Thymus (tissue), 11 donors: ENCODE data around the gene PTPN20. TPM values are rescaled to one million over a fixed set of nuclear protein-coding genes. Genes with fewer than 3 reads are reported as not detected.

Experiments used
- DNase-seq, 9 donors: peaks; one replicate each; pipeline ENCODE4 v3.0.0-alpha.2; 2013; ENCODE audit warnings: low spot score in 9 of 9, low read depth in 6 of 9, missing footprints in 1 of 9
- H3K27ac ChIP-seq, 2 donors: one replicate each; pipeline ENCODE4 v1.5.1; 2013; ENCODE audit warnings: control low read depth in 1 of 2, low read depth in 1 of 2, low read length in 1 of 2, mild to moderate bottlenecking in 1 of 2, moderate library complexity in 1 of 2
- H3K27me3 ChIP-seq, 2 donors: one replicate each; pipeline ENCODE4 v1.5.1; 2013; ENCODE audit warnings: low read length in 1 of 2; ENCODE audit not compliant: control insufficient read depth in 2 of 2, insufficient read depth in 1 of 2
- H3K36me3 ChIP-seq, 2 donors: one replicate each; pipeline ENCODE4 v1.5.1; 2013; ENCODE audit warnings: low read length in 1 of 2, mild to moderate bottlenecking in 1 of 2, moderate library complexity in 1 of 2; ENCODE audit not compliant: control insufficient read depth in 2 of 2, insufficient read depth in 2 of 2
- H3K4me1 ChIP-seq, 2 donors: one replicate each; pipeline ENCODE4 v1.5.1; 2013; ENCODE audit warnings: low read length in 2 of 2; ENCODE audit not compliant: control insufficient read depth in 2 of 2, insufficient read depth in 2 of 2
- H3K4me3 ChIP-seq, 2 donors: one replicate each; pipeline ENCODE4 v1.5.1; 2013; ENCODE audit warnings: low read length in 2 of 2, control low read depth in 1 of 2, mild to moderate bottlenecking in 1 of 2
- H3K9me3 ChIP-seq, 2 donors: one replicate each; pipeline ENCODE4 v1.5.1; 2013; ENCODE audit warnings: low read length in 1 of 2, mild to moderate bottlenecking in 1 of 2; ENCODE audit not compliant: control insufficient read depth in 2 of 2, insufficient read depth in 1 of 2
- WGBS: extraction: QIAGEN DNeasy Blood & Tissue Kit; methylation state at CpG from one replicate; pipeline ENCODE4 v1.1.7; 2013; 5-methylcytosine and 5-hydroxymethylcytosine counted together
- polyA plus RNA-seq: library from polyadenylated mRNA; stranded (reverse); fragments of 200-250 nt; gene quantifications from one replicate; pipeline ENCODE4 v1.2.3, GENCODE V29; 2013
- total RNA-seq: library from RNA; stranded (reverse); fragments of 120-200 nt; gene quantifications from one replicate; pipeline ENCODE4 v1.2.4, GENCODE V29; 2013
- donor health status: healthy.

The PTPN20 gene
- total and polyA plus RNA-seq, 2 donors: 0.78 to 1.2 TPM

- H3K4me1 ChIP-seq: no peaks in the 10 kb centered on the region
- no peak overlapping the region for H3K27ac ChIP-seq
- no peak overlapping the region for H3K4me3 ChIP-seq
- over 99% methylated on average over 4 of the region's 4 CpGs for WGBS
- no peaks in the 10 kb centered on the region for H3K36me3 ChIP-seq
- peaks cover 0 to 9% of the 10 kb centered on the region in 2 donors for H3K27me3 ChIP-seq
- no peak for DNase-seq
- no peaks in the 10 kb centered on the region for H3K9me3 ChIP-seq
Measured at GRCh38 chr10:47035819-47036337, 124.7 kb downstream of the PTPN20 start.

GRCh38 chr10:47036771-47037170 is 125.5 kb downstream of the PTPN20 start:
- Histone ChIP-seq H3K27ac (no peak overlapping the region), H3K4me1 (no peaks in the 10 kb centered on the region), H3K36me3 (no peaks in the 10 kb centered on the region), H3K27me3 (peaks cover 0 to 9% of the 10 kb centered on the region in 2 donors), H3K4me3 (no peak overlapping the region), H3K9me3 (no peaks in the 10 kb centered on the region)
- no peak for DNase-seq
- 95% methylated on average over 7 of the region's 7 CpGs for WGBS

GRCh38 chr10:47037654-47038425 is 126.6 kb downstream of the PTPN20 start:
- no peak overlapping the region for H3K4me3 ChIP-seq
- peaks cover 0 to 9% of the 10 kb centered on the region in 2 donors for H3K27me3 ChIP-seq
- no peaks in the 10 kb centered on the region for H3K4me1 ChIP-seq
- DNase-seq: no peak
- no peak overlapping the region for H3K27ac ChIP-seq
- H3K9me3 ChIP-seq: no peaks in the 10 kb centered on the region
- H3K36me3 ChIP-seq: no peaks in the 10 kb centered on the region
- WGBS: 93% methylated on average over 10 of the region's 10 CpGs

- WGBS: 92% methylated on average over 12 of the region's 12 CpGs
Measured at GRCh38 chr10:47038881-47039561, 127.8 kb downstream of the PTPN20 start.

GRCh38 chr10:47039562-47039913 is 128.3 kb downstream of the PTPN20 start:
- H3K27ac ChIP-seq: no peak overlapping the region
- no peaks in the 10 kb centered on the region for H3K9me3 ChIP-seq
- WGBS: 85% methylated on average over 4 of the region's 4 CpGs
- H3K4me3 ChIP-seq: no peak overlapping the region
- no peaks in the 10 kb centered on the region for H3K36me3 ChIP-seq
- H3K27me3 ChIP-seq: peaks cover 0 to 7% of the 10 kb centered on the region in 2 donors
- DNase-seq: no peak
- no peaks in the 10 kb centered on the region for H3K4me1 ChIP-seq

More at GRCh38 chr10:47038881-47039561, 127.8 kb downstream of the PTPN20 start:
- H3K36me3 ChIP-seq: no peaks in the 10 kb centered on the region
- no peaks in the 10 kb centered on the region for H3K9me3 ChIP-seq
- no peak for DNase-seq
- no peak overlapping the region for H3K4me3 ChIP-seq
- no peaks in the 10 kb centered on the region for H3K4me1 ChIP-seq
- no peak overlapping the region for H3K27ac ChIP-seq
- H3K27me3 ChIP-seq: peaks cover 0 to 9% of the 10 kb centered on the region in 2 donors

- no peaks in the 10 kb centered on the region for H3K4me1 ChIP-seq
- H3K4me3 ChIP-seq: no peak overlapping the region
- DNase-seq: no peak
- WGBS: 96% methylated on average over 9 of the region's 9 CpGs
- H3K27ac ChIP-seq: no peak overlapping the region
- no peaks in the 10 kb centered on the region for H3K36me3 ChIP-seq
- H3K9me3 ChIP-seq: no peaks in the 10 kb centered on the region
- H3K27me3 ChIP-seq: peaks cover 0 to 4% of the 10 kb centered on the region in 2 donors
Measured at GRCh38 chr10:47040041-47040491, 128.8 kb downstream of the PTPN20 start.

GRCh38 chr10:47040681-47041080 is 129.5 kb downstream of the PTPN20 start:
- no peak overlapping the region for H3K27ac ChIP-seq
- DNase-seq: no peak
- H3K36me3 ChIP-seq: no peaks in the 10 kb centered on the region
- 97% methylated on average over 4 of the region's 4 CpGs for WGBS
- no peak overlapping the region for H3K4me3 ChIP-seq
- no peaks in the 10 kb centered on the region for H3K4me1 ChIP-seq
- H3K27me3 ChIP-seq: peaks cover 0 to 2% of the 10 kb centered on the region in 2 donors
- no peaks in the 10 kb centered on the region for H3K9me3 ChIP-seq

GRCh38 chr10:47041396-47042198 is 130.4 kb downstream of the PTPN20 start:
- 93% methylated on average over 4 of the region's 4 CpGs for whole genome bisulfite sequencing
- Histone ChIP-seq H3K27me3 (no peaks in the 10 kb centered on the region), H3K4me1 (no peaks in the 10 kb centered on the region), H3K27ac (no peak overlapping the region), H3K9me3 (no peaks in the 10 kb centered on the region), H3K4me3 (no peak overlapping the region), H3K36me3 (no peaks in the 10 kb centered on the region)
- DNase-seq: no peak

- DNase-seq: no peak
- WGBS: 96% methylated on average over 5 of the region's 5 CpGs
- Histone ChIP-seq H3K4me3 (no peak overlapping the region), H3K27ac (no peak overlapping the region), H3K4me1 (no peaks in the 10 kb centered on the region), H3K36me3 (no peaks in the 10 kb centered on the region), H3K9me3 (no peaks in the 10 kb centered on the region), H3K27me3 (no peaks in the 10 kb centered on the region)
Measured at GRCh38 chr10:47042199-47042473, 130.9 kb downstream of the PTPN20 start.
